K562 (cell line): Measurements from ENCODE around the gene SLC35B4. TPM values are rescaled to one million over a fixed set of nuclear protein-coding genes. Genes with fewer than 3 reads are reported as not detected.

Source experiments
- ARID2 ChIP-seq: fragments of 450-650 bp; IDR thresholded peaks from 2 replicates; pipeline ENCODE4 v1.6.1; 2017; ENCODE audit warnings: antibody characterized with exemption, mild to moderate bottlenecking
- CAMTA2 ChIP-seq: fragments of 250-450 bp; sonication (Bioruptor Pico); conservative IDR thresholded peaks from 2 replicates; pipeline ENCODE4 v1.5.1; 2022
- CBFA2T2 ChIP-seq: fragments of 450-650 bp; conservative IDR thresholded peaks from 2 replicates; pipeline ENCODE4 v1.6.1; 2017; ENCODE audit warnings: mild to moderate bottlenecking
- ERF ChIP-seq: fragments of 450-650 bp; formaldehyde crosslinking; IDR thresholded peaks from 2 replicates; pipeline ENCODE4 v1.4.0; 2020; ENCODE audit warnings: mild to moderate bottlenecking, mixed read lengths
- ILK ChIP-seq: fragments of 450-650 bp; IDR thresholded peaks from 2 replicates; pipeline ENCODE4 v1.6.1; 2016; ENCODE audit warnings: missing genetic modification characterization, low read depth, mild to moderate bottlenecking, missing compliant biosample characterization, moderate library complexity, borderline replicate concordance
- KDM2B ChIP-seq: fragments of 250-450 bp; sonication (Bioruptor Pico); IDR thresholded peaks from 2 replicates; pipeline ENCODE4 v1.8.0; 2021; ENCODE audit warnings: mild to moderate bottlenecking, moderate library complexity
- KLF16 ChIP-seq: IDR thresholded peaks from 2 replicates; pipeline ENCODE4 v1.6.1; 2016; ENCODE audit warnings: antibody characterized with exemption
- MTA2 ChIP-seq: fragments of 450-650 bp; IDR thresholded peaks from 2 replicates; pipeline ENCODE4 v1.6.1; 2016; ENCODE audit warnings: low read depth
- POLR3G ChIP-seq: IDR thresholded peaks from 2 replicates; pipeline ENCODE4 v1.6.1; 2011; ENCODE audit not compliant: insufficient read length, insufficient replicate concordance; ENCODE audit errors: extremely low read depth
- RAD51 ChIP-seq: fragments of 450-650 bp; IDR thresholded peaks from 2 replicates; pipeline ENCODE4 v1.7.1; 2016; ENCODE audit warnings: low read depth, mild to moderate bottlenecking, borderline replicate concordance
- RNF2 ChIP-seq: sonication (generic); IDR thresholded peaks from 2 replicates; pipeline ENCODE4 v1.6.1; 2016
- SAP30 ChIP-seq: fragments of 200-600 bp; sonication (generic); IDR thresholded peaks from 2 replicates; pipeline ENCODE4 v1.6.1; 2012; ENCODE audit warnings: borderline replicate concordance, low read depth, mild to moderate bottlenecking, moderate library complexity, low read length, control low read depth, inconsistent platforms; ENCODE audit not compliant: insufficient read depth, poor library complexity, severe bottlenecking
- TEAD4 ChIP-seq, 2 experiments: sonication (generic) in 1 of 2; formaldehyde crosslinking in 1 of 2; IDR thresholded peaks; 2 replicates each; pipeline versions ENCODE4 v1.6.1 to v1.8.0; 2012 to 2022; ENCODE audit warnings: borderline replicate concordance in 1 of 2, inconsistent platforms in 1 of 2, low read length in 1 of 2, mild to moderate bottlenecking in 1 of 2, missing genetic modification reagents in 1 of 2
- ZNF146 ChIP-seq: IDR thresholded peaks from one replicate; pipeline ENCODE4 v1.6.1; 2018; ENCODE audit warnings: missing compliant biosample characterization; ENCODE audit not compliant: unreplicated experiment
- ZNF217 ChIP-seq: sonication (generic); formaldehyde crosslinking; IDR thresholded peaks from 2 replicates; pipeline ENCODE4 v1.8.0; 2022; ENCODE audit warnings: mild to moderate bottlenecking, missing genetic modification reagents
- ZNF354B ChIP-seq: fragments of 250-450 bp; sonication (Bioruptor Pico); IDR thresholded peaks from 2 replicates; pipeline ENCODE4 v1.4.0; 2020
- ZNF77 ChIP-seq: fragments of 250-450 bp; sonication (Bioruptor Pico); IDR thresholded peaks from 2 replicates; pipeline ENCODE4 v1.5.0; 2020
- polyA plus RNA-seq, 8 experiments: library from polyadenylated mRNA; depleted of rRNA in 4 of 8; stranded (reverse) in 5 of 8; unstranded in 3 of 8; fragments of >200 nt; fragmentation: Nextera tagmentation in 2 of 8; fragmentation: Illumina TruSeq in 1 of 8; extraction: Ambion mirVana in 2 of 8; extraction: Trizol in 1 of 8; gene quantifications; 2 replicates each; pipeline versions ENCODE4 v1.2.1 to v1.2.3, GENCODE V29; 2011 to 2014; ENCODE audit warnings: inconsistent platforms in 1 of 8, missing spikeins in 1 of 8
- total RNA-seq, 7 experiments: library from RNA; depleted of rRNA in 6 of 7; stranded (reverse); fragments of >200 nt in 6 of 7; fragmentation: Illumina TruSeq in 2 of 7; extraction: Trizol in 2 of 7; gene quantifications; 2 replicates each; pipeline versions ENCODE4 v1.2.1 to v1.2.3, GENCODE V29; 2011 to 2021; ENCODE audit warnings: low replicate concordance in 1 of 7
- TF ChIP-seq, protein P1 (sequence below): sonication (generic); formaldehyde crosslinking; IDR thresholded peaks from 2 replicates; pipeline ENCODE4 v1.9.0; 2022; ENCODE audit warnings: mild to moderate bottlenecking, missing genetic modification reagents

SLC35B4 gene
- total and polyA plus RNA-seq, 9 of the 15 experiments (the other 6 are each of a cell fraction or from before 2014, with no cell fraction given) = 6.1 to 34.9 (median 17.6) TPM

DNA sequence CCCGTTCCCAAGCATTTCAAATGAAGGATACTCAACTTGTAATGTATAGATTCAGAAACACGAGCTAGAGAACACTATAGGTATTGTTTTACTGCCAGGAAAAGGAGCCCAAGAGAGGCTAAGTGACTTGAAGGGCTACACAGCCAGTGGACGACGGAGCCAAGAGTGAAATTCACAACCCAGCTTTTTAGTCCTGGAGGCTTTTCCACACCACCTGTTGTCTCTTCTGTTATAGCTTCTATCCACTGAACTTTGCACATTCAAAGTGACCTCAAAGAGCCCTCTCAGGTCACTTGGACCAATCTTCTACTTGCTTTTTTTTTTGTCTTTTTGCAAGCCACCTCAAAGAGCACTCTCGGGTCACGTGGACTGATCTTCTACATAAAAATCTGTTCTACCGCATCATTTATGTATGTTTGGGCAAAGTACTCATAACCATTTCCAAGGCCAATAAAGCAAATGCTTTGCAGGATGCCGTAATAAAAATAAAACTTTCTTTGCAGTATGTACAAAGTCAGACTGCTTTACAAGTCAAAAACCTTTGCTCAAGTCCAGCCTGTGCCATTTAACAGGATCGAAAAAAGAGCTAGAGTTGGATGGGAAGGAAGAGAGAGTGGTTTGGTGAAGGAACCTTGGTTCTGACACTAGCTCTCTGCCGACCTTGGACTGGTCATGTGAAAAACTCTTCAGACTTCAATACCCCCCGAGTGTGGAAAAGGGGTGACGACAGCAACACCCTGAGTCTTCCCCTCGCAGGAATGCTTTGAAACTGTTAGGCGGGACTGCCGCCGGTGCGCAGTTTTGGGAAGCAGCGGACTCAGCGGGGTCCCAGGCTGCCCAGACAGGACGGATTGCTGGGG, 821 bp downstream of the SLC35B4 start (continued):
- TF ChIP-seq, protein P1, sequence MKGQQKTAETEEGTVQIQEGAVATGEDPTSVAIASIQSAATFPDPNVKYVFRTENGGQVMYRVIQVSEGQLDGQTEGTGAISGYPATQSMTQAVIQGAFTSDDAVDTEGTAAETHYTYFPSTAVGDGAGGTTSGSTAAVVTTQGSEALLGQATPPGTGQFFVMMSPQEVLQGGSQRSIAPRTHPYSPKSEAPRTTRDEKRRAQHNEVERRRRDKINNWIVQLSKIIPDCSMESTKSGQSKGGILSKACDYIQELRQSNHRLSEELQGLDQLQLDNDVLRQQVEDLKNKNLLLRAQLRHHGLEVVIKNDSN = peak; percentile 47
- TF ChIP-seq SAP30 = peak; percentile 52
- no peak for TF ChIP-seq RNF2
- no peak for TF ChIP-seq MTA2
- TF ChIP-seq POLR3G = no peak
- TF ChIP-seq ARID2 = 0 out of 2 replicates have a peak, but pooled peaks have one; percentile 38
- peak; percentile 75 for TF ChIP-seq RAD51
- TF ChIP-seq ZNF146 = no peak
- peak; percentile 10; the same call in 1 of the 2 replicates for TF ChIP-seq TEAD4 (IDR thresholded peaks at IDR 0.05; ENCODE audit: low read length)
- TF ChIP-seq TEAD4 (CRISPR knock-in tag; IDR thresholded peaks at IDR 0.05; ENCODE audit: borderline replicate concordance) = no peak
- TF ChIP-seq ZNF77 (CRISPR knock-in tag) = no peak
- 0 out of 2 replicates have a peak, but pooled peaks have one; percentile 12 for TF ChIP-seq CBFA2T2
- TF ChIP-seq ERF (CRISPR knock-in tag) = no peak
- 0 out of 2 replicates have a peak, but pooled peaks have one; percentile 56 for TF ChIP-seq KDM2B (CRISPR knock-in tag)
- no peak for TF ChIP-seq ZNF217 (CRISPR knock-in tag)
- no peak for TF ChIP-seq KLF16
- TF ChIP-seq CAMTA2 (CRISPR knock-in tag) = no peak
- no peak for TF ChIP-seq ILK (tag)
- no peak for TF ChIP-seq ZNF354B (CRISPR knock-in tag)
